RPMI7951 (cell line): ENCODE results near the gene SUSD1. TPM values are rescaled to one million over a fixed set of nuclear protein-coding genes. Genes with fewer than 3 reads are reported as not detected.
"Not testable (repeated sequence)": the region's sequence is repeated elsewhere in the genome, so short reads cannot be mapped to it uniquely, and the experiment has no call there.

Experiments
- DNase-seq: peaks from one replicate; pipeline ENCODE4 v3.0.0-alpha.2; 2012; ENCODE audit warnings: low read depth
- total RNA-seq: library from RNA; depleted of rRNA; stranded (reverse); fragments of >200 nt; shearing (Covaris generic); gene quantifications from 2 replicates; pipeline ENCODE4 v1.2.3, GENCODE V29; 2014

The SUSD1 gene
- total RNA-seq, 1 experiment from 2014 or later: 3.4 TPM

- DNase-seq: peak; percentile 67
These were observed 77.1 kb downstream of the SUSD1 start for GRCh38 chr9:112097712-112098688.

GRCh38 chr9:112094948-112095681, 80.0 kb downstream of the SUSD1 start:
- no peak for DNase-seq

GRCh38 chr9:112094241-112094640, 80.9 kb downstream of the SUSD1 start:
- DNase-seq: no peak

GRCh38 chr9:112093870-112094216, 81.3 kb downstream of the SUSD1 start:
- no peak for DNase-seq

- DNase-seq: no peak
These were observed 81.8 kb downstream of the SUSD1 start for GRCh38 chr9:112093147-112093869.

GRCh38 chr9:112091810-112092209, 83.3 kb downstream of the SUSD1 start:
- DNase-seq: no peak

- no peak for DNase-seq
These were observed 87.6 kb downstream of the SUSD1 start for GRCh38 chr9:112087506-112087905.

DNA sequence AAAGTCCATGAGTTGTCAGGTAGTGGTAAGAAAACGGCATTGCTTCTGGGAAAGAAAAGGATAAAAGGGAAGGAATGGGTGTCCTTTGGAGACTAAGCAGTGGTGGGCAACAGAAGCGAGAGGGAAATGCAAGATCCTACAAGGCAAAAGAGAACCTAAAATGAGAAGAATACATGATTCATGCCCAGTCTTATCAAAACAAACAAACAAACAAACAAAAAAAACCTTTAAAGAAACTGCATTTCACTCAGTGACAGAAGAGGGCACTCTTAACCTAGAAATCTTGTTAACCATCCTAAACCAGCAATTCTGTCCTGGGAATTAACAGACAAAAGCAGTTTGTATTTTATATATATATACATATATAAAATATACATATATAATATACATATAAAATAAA, 88.5 kb downstream of the SUSD1 start:
- DNase-seq: peak; percentile 20

GRCh38 chr9:112084907-112085306, 90.2 kb downstream of the SUSD1 start:
- DNase-seq: no peak

DNA sequence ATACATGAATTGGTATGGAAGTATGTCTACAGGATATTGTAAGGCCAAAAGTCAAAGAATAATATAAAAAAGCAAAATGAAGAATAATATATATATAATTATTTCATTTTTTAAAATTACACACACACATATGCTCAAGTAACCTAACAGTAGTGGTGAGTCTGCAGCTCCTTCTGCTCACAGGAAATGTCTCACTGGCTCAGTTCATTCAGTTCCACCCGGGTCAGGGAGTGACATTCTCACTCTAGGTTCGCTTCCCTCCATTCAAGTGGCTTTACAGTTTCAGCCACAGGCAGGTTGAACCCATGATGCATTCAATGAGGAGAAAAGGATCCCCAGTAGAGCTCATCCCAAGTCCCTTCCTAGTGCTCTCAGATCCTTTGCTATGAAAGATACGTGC, 90.8 kb downstream of the SUSD1 start:
- no peak for DNase-seq

DNA sequence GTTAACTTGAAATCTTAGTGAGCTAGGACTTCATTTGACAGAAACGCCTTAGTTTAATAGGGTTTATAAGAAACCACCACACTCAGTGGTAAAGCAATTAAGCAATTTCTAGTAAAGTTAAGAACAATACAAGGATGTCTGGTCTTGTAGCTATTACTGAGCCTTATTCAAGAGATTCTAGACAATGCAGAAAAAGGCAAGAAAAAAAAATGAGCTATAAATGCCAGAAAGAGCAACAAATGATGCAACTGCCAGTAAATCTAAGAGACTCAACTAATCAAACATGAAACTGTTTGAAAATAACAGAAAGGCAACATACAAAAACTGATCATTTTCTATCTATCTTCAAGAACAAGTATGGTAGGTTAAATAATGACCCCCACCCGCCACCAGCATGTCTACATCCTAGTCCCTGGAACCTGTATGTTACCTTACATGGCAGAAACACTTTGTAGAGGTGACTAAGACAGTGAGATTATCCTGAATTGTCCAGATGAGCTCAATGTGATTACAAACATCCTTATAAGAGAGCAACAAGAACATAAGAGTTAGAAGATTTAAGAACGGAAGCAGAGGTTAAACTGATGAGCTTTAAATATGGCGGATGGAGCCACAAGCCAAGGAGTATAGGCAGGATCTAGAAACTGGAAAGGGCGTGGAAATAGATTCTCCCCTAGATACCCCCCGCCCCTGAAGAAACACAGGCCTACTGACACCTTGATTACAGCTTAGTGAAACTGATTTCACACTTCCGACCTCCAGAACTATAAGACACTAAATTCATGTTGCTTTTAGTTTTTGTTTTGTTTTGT, 93.0 kb downstream of the SUSD1 start:
- DNase-seq: no peak

DNA sequence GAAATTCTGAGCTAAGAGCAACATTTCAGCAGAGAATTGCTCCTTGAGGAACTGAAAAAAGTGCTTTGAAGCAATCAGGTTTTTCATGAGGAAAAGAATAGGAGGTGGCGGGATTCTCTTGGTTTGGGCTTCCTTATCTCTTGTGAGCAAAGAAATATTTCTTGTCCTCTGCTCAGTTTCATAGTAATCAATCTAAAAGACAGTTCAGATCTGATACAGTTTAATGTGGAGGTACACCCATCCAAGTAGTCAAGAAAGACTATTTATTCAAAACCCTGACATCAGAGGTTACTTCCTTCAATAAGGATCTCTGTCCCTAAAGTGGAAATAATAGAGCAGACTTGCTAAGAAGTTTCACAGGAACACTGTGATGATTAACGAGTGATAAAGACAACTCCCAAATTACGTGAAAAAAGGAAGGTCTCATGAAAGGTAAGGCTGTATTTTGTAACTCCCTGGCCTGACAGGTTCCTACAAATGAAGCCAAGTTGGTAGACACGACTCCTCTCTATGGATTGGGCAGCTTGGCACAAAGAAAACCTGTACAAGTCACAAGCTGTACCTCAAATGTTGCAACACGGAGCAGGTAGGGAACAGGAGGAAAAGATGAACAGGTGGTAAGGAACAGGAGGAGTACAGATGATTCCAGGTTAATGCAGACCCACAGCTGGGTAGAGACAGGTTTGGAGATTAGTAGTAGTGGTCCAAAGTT, 94.1 kb downstream of the SUSD1 start:
- no peak for DNase-seq

DNA sequence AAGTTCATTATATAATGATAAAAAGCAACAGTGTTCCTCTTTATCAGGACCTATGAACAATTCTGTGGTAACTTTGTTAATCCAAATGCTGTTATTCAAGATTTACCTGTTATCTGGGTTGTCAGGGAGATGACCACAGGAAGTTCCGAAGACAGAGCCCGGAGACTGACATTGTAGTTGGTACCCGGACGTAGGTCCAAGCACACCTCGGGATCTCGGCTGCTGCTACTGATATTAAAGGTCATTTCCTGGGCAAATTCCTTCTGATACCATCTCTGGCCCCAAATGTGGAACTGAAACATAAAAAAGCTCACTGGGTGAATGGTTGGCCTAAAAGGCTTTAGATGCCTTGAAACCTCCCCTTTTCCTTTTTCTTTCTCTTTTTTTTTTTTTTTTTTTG, 96.7 kb downstream of the SUSD1 start:
- DNase-seq: no peak

DNA sequence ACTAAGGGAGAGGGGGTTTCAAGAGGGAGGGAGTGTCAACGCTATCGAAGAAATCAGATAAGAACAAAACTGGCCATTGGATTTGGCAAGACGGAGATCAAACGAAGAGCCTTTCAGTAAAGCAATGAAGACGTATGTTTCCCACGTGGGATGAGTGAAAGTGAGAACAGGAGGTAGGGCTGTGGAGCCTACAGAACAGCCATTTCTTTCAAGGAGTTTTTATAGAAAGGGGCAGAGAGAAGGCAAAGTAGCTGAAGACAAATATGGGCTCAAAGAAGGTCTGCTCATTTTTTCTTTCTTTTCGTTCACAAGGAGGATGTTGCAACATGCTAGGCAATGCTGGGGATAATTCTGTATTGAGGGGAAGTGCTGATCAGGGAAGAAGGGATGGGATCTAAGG, 98.3 kb downstream of the SUSD1 start:
- no peak for DNase-seq

- no peak for DNase-seq
These were observed 100.1 kb downstream of the SUSD1 start for GRCh38 chr9:112075009-112075378.

DNA sequence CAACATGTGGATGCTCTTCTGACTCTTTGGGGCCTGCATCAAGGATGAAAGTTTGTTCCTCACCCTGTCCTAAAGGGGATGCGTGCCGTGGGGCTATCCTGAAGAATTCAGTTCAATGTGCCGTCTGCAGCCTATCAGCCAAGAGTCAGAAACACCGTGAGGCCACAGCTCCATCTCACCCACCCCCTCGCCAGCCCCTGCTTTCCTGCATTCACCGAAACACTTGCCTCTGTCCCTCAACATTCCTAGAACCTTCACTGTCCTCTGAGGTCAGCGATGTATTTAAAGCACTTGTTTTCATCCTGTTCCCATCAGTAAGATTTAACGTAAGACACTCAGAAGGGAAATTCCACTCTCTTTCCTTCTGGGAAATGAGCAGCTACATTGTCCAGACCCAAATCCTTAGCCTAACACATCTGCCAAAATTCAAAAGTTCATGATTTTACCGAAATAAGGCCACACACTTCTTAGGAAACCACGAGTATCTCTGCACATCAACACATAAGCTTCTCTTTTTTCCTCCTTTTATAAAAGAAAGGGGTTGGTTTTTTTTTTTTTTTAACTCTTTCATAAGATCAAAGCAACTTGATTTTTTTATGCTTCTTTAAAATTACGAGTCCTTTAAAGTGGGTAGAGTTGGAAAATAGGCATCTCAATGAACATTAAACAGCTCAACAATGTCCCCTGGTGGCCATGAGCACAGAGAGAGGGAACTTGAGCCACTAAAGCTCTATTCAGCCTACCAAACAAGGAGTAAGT, 100.7 kb downstream of the SUSD1 start:
- DNase-seq: peak; percentile 79

DNA sequence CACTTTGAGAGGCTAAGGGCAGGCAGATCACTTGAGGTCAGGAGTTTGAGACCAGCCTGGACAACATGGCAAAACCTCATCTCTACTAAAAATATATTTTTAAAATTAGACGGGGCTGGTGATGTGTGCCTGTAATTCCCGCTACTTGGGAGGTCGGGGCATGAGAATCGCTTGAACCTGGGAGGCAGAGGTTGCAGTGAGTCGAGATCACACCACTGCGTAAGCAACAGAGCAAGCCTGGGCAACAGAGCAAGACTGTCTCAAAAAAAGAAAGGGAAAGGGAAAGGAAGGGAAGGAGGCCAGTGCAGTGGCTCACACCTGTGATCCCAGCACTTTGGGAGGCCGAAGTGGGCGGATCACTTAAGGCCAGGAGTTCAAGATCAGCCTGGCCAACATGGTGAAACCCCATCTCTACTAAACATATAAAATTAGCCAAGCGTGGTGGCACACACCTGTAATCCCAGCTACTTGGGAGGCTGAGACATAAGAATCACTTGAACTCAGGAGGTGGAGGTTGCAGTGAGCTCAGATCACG, 101.4 kb downstream of the SUSD1 start:
- DNase-seq: not testable (repeated sequence)

GRCh38 chr9:112072721-112073638, 102.1 kb downstream of the SUSD1 start:
- DNase-seq: peak; percentile 72
